Activated CD8-positive, alpha-beta memory T cell treated with anti-CD3 and anti-CD28 coated beads, Interleukin-2, amount 50 U/mL, for 24 hours (primary cell): Measurements from ENCODE around the gene APOB.

Experiments used
- DNase-seq: peaks from one replicate; pipeline ENCODE4 v3.0.0-alpha.2; 2020; ENCODE audit errors: extremely low read depth

The APOB gene

GRCh38 chr2:21003572-21004180 lies 40.2 kb downstream of the APOB start:
- DNase-seq: no peak

- no peak for DNase-seq
Observed at GRCh38 chr2:21002814-21003192, 41.1 kb downstream of the APOB start.

- no peak for DNase-seq
Observed at GRCh38 chr2:21001988-21002813, 41.7 kb downstream of the APOB start.

GRCh38 chr2:21001225-21001946 lies 42.5 kb downstream of the APOB start:
- no peak for DNase-seq

- no peak for DNase-seq
Observed at GRCh38 chr2:20999906-21000645, 43.8 kb downstream of the APOB start.

- DNase-seq: no peak
Observed at GRCh38 chr2:20998972-20999905, 44.6 kb downstream of the APOB start.

- no peak for DNase-seq
Observed at GRCh38 chr2:20997953-20998722, 45.7 kb downstream of the APOB start.

- no peak for DNase-seq
Observed at GRCh38 chr2:20994130-20994529, 49.7 kb downstream of the APOB start.

- no peak for DNase-seq
Observed at GRCh38 chr2:20992201-20992711, 51.6 kb downstream of the APOB start.

GRCh38 chr2:20990442-20991430 lies 53.1 kb downstream of the APOB start:
- DNase-seq: no peak

- DNase-seq: no peak
Observed at GRCh38 chr2:20989404-20989803, 54.5 kb downstream of the APOB start.

GRCh38 chr2:20988905-20989304 lies 55.0 kb downstream of the APOB start:
- no peak for DNase-seq

GRCh38 chr2:20986024-20986939 lies 57.6 kb downstream of the APOB start:
- no peak for DNase-seq

- no peak for DNase-seq
Observed at GRCh38 chr2:20985062-20985461, 58.8 kb downstream of the APOB start.

GRCh38 chr2:20984408-20984807 lies 59.5 kb downstream of the APOB start:
- DNase-seq: no peak

GRCh38 chr2:20983844-20984243 lies 60.0 kb downstream of the APOB start:
- no peak for DNase-seq

- DNase-seq: no peak
Observed at GRCh38 chr2:20982861-20983260, 61.0 kb downstream of the APOB start.
